Endothelial cell of umbilical vein (primary cell): ENCODE data around the gene SPPL2B. TPM values are rescaled to one million over a fixed set of nuclear protein-coding genes. Genes with fewer than 3 reads are reported as not detected.
A peak's percentile ranks its signal among the peaks of the same experiment; 100 is the strongest.

Experiments used
- Bru-seq: library from RNA; stranded (reverse); fragments of 400-500 nt; gene quantifications from one replicate; lab custom pipeline; 2021; lab: Mats Ljungman, UMichigan
- BruChase-seq, 2 experiments: library from RNA; stranded (reverse); fragments of 400-500 nt; gene quantifications; one replicate each; lab custom pipeline; 2021; lab: Mats Ljungman, UMichigan
- BruUV-seq: library from RNA; stranded (reverse); fragments of 400-500 nt; replicated peaks from 2 replicates; lab custom pipeline; 2021; lab: Mats Ljungman, UMichigan
- CTCF ChIA-PET: fragments of 300-600, 350-600 bp; sonication (Branson Sonifier 250); formaldehyde crosslinking; loops from one replicate; lab custom pipeline; 2021; ENCODE audit warnings: antibody characterized with exemption, inconsistent platforms; lab: Charles Lee
- POLR2A ChIA-PET: fragments of 300-600, 350-600 bp; sonication (Branson Sonifier 250); formaldehyde crosslinking; loops from one replicate; lab custom pipeline; 2021; ENCODE audit warnings: antibody characterized with exemption, inconsistent platforms; lab: Charles Lee
- DNase-seq: peaks from one replicate; pipeline ENCODE4 v3.0.0-alpha.2; 2011; ENCODE audit warnings: low read depth, low spot score
- FAIRE-seq: peaks from 2 replicates; lab custom pipeline; 2011; peaks lifted over from hg19 to GRCh38; lab: Jason Lieb, UNC
- H2AFZ ChIP-seq: 2 replicates; pipeline ENCODE4 v1.6.0; 2012; ENCODE audit warnings: low read depth, low read length, control low read depth, inconsistent platforms
- H3K27ac ChIP-seq: 2 replicates; pipeline ENCODE4 v1.5.1; 2011; ENCODE audit warnings: low read depth, mild to moderate bottlenecking, control low read depth, low read length, moderate library complexity; ENCODE audit not compliant: insufficient read depth
- H3K27me3 ChIP-seq, 2 experiments: 2 replicates each; pipeline versions ENCODE4 v1.6.0 to v1.6.1; 2011; ENCODE audit warnings: low read length in 2 of 2, mixed read lengths in 1 of 2; ENCODE audit not compliant: control insufficient read depth in 2 of 2, insufficient read depth in 2 of 2
- H3K36me3 ChIP-seq, 2 experiments: 2 replicates in 1 of 2; 3 replicates in 1 of 2; pipeline ENCODE4 v1.5.1; 2011; ENCODE audit warnings: low read length in 2 of 2, mild to moderate bottlenecking in 1 of 2, moderate library complexity in 1 of 2; ENCODE audit not compliant: control insufficient read depth in 2 of 2, insufficient read depth in 2 of 2; ENCODE audit errors: extremely low read depth in 1 of 2
- H3K4me1 ChIP-seq: 3 replicates; pipeline ENCODE4 v1.5.1; 2011; ENCODE audit warnings: mild to moderate bottlenecking, low read length; ENCODE audit not compliant: control insufficient read depth, insufficient read depth; ENCODE audit errors: extremely low read depth
- H3K4me2 ChIP-seq: 2 replicates; pipeline ENCODE4 v1.6.1; 2011; ENCODE audit warnings: low read length, control low read depth, mixed read lengths; ENCODE audit not compliant: insufficient read depth
- H3K4me3 ChIP-seq, 3 experiments: fragments of 200-600 bp in 1 of 3; sonication (generic), shearing (Covaris generic) in 1 of 3; replicated peaks in 1 of 3; 2 replicates each; pipeline ENCODE4 v1.5.1; 2011 to 2016; ENCODE audit warnings: control low read depth in 3 of 3, low read length in 3 of 3, mild to moderate bottlenecking in 2 of 3, inconsistent platforms in 1 of 3, low read depth in 1 of 3, moderate library complexity in 1 of 3; ENCODE audit not compliant: insufficient read depth in 1 of 3
- H3K79me2 ChIP-seq: 2 replicates; pipeline ENCODE4 v1.6.0; 2012; ENCODE audit warnings: low read length, inconsistent platforms; ENCODE audit not compliant: control insufficient read depth, insufficient read depth
- H3K9ac ChIP-seq: replicated peaks from 2 replicates; pipeline ENCODE3; 2011; ENCODE audit warnings: low read length, control low read depth; ENCODE audit not compliant: insufficient read depth; ENCODE audit errors: extremely low read depth
- H3K9me1 ChIP-seq: replicated peaks from 3 replicates; pipeline ENCODE4 v1.6.0; 2011; ENCODE audit warnings: mild to moderate bottlenecking, low read length; ENCODE audit not compliant: control insufficient read depth, insufficient read depth; ENCODE audit errors: extremely low read depth
- H3K9me3 ChIP-seq: replicated peaks from 2 replicates; pipeline ENCODE4 v1.5.1; 2012; ENCODE audit warnings: low read length, inconsistent platforms; ENCODE audit not compliant: control insufficient read depth, insufficient read depth
- H4K20me1 ChIP-seq: replicated peaks from 2 replicates; pipeline ENCODE3; 2011; ENCODE audit warnings: mild to moderate bottlenecking, low read length; ENCODE audit not compliant: control insufficient read depth, insufficient read depth; ENCODE audit errors: extremely low read depth
- GATA2 ChIP-seq: IDR thresholded peaks from 2 replicates; pipeline ENCODE4 v1.7.0; 2011; ENCODE audit warnings: low read depth, mild to moderate bottlenecking, moderate library complexity, mixed read lengths, low read length; ENCODE audit not compliant: insufficient read length, insufficient read depth
- MYC ChIP-seq: IDR thresholded peaks from one replicate; pipeline ENCODE4 v1.6.1; 2011; ENCODE audit warnings: mild to moderate bottlenecking, low read depth, low read length
- POLR2A ChIP-seq: IDR thresholded peaks from 2 replicates; pipeline ENCODE4 v1.6.1; 2012; ENCODE audit warnings: low read depth, mild to moderate bottlenecking, control low read depth, low read length
- POLR2AphosphoS5 ChIP-seq: IDR thresholded peaks from 2 replicates; pipeline ENCODE4 v1.6.1; 2012; ENCODE audit warnings: low read depth, mild to moderate bottlenecking, control low read depth, low read length, moderate library complexity; ENCODE audit not compliant: insufficient read depth
- dilution Hi-C: fragments of 300-500 bp; cut with MboI; formaldehyde crosslinking; loops from one replicate; pipeline ENCODE4 v1.15.0; 2019; ENCODE audit warnings: low sequenced_read_pairs; ENCODE audit not compliant: extremely low pct_ligation_motif_present
- intact Hi-C: fragments of 100-400 bp; cut with micrococcal nuclease; formaldehyde crosslinking; loops from one replicate; pipeline ENCODE4 v1.10.0; 2022
- long read RNA-seq: library from polyadenylated mRNA; stranded (forward); transcript quantifications from one replicate; pipeline ENCODE4 v2.0.0, GENCODE V29; 2021
- polyA minus RNA-seq, 3 experiments: library from RNA; depleted of rRNA, polyadenylated mRNA; stranded (reverse); fragments of >200 nt; gene quantifications; 1 replicate in 1 of 3; 2 replicates in 2 of 3; pipeline ENCODE4 v1.2.3, GENCODE V29; 2011
- polyA plus RNA-seq, 4 experiments: library from polyadenylated mRNA; depleted of rRNA in 3 of 4; stranded (reverse) in 3 of 4; unstranded in 1 of 4; fragments of >200 nt; gene quantifications; 2 replicates each; pipeline versions ENCODE4 v1.2.1 to v1.2.3, GENCODE V29; 2011 to 2012; ENCODE audit warnings: missing spikeins in 1 of 4
- total RNA-seq: library from RNA; stranded (reverse); gene quantifications from 2 replicates; pipeline ENCODE4 v1.2.3, GENCODE V29; 2021

SPPL2B gene, protein sequence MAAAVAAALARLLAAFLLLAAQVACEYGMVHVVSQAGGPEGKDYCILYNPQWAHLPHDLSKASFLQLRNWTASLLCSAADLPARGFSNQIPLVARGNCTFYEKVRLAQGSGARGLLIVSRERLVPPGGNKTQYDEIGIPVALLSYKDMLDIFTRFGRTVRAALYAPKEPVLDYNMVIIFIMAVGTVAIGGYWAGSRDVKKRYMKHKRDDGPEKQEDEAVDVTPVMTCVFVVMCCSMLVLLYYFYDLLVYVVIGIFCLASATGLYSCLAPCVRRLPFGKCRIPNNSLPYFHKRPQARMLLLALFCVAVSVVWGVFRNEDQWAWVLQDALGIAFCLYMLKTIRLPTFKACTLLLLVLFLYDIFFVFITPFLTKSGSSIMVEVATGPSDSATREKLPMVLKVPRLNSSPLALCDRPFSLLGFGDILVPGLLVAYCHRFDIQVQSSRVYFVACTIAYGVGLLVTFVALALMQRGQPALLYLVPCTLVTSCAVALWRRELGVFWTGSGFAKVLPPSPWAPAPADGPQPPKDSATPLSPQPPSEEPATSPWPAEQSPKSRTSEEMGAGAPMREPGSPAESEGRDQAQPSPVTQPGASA
- total RNA-seq (59.8 and 62.7 TPM in 2 replicates), polyA plus RNA-seq (60.7 and 72.8 TPM in 2 replicates), polyA minus RNA-seq (32.8 and 38.7 TPM in 2 replicates), Bru-seq, nascent RNA (percentile 47 among the genes with signal in this experiment), BruChase-seq, experiment 1, labeled RNA remaining after a 6-hour chase (percentile 63 among the genes with signal in this experiment), BruChase-seq, experiment 2, labeled RNA remaining after a 2-hour chase (percentile 59 among the genes with signal in this experiment)
- polyA plus RNA-seq (2011; cell fraction: cytosol; rRNA removed): 15.3 and 22.6 TPM in 2 replicates
- 221 and 251 TPM in 2 replicates for polyA plus RNA-seq (2011; cell fraction: nucleus; rRNA removed)
- polyA plus RNA-seq (2012): 37.3 and 49.5 TPM in 2 replicates
- 19.5 TPM for polyA minus RNA-seq (2011; cell fraction: cytosol; rRNA and poly(A)+ RNA removed)
- polyA minus RNA-seq (2011; cell fraction: nucleus; rRNA and poly(A)+ RNA removed): 22.4 and 51.8 TPM in 2 replicates
- long read RNA-seq, transcript SPPL2B-209 (15 exons, 3,456 nt): major isoform, 18 of 130 reads
- long read RNA-seq, partial matches to known transcripts: 30 of 130 reads
- long read RNA-seq, other reads (novel, unspliced or antisense): 79 of 130 reads

DNA sequence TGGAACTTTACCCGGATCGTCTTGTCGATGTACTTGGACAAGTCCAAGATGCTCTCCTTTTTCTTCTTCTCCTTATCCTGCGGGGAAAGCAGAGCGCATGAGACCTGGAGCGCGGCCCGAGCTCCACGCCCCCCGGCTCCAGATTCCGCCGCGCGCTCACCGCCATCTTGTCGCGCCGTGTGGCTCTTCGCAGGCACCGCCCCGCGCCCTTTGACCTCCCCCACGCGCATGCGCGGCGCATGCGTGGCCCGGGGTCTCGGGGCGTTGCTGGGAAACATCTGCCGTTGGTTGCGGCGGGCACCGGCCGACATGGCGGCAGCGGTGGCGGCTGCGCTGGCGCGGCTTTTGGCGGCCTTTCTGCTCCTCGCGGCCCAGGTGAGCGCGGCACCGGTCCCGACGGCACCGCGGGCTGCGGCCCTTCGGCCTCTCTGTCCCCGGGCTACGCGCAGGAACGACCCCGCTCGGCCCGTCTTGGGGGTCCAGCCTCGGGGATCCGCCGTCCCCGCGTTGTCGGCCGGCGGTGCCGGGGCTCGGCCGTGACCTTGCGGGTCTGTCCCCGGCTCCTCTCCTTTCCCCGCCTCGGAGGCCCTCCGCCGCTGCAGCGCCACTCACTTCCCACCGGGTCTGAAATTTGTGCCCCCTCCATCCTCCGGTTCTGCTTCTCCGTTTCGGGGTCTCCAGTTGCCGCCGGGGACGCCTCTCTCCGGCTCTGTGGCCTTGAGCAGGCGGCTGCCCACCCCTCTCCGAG is at the start of gene SPPL2B, which contains the start of gene LSM7:
TSS of gene SPPL2B (plus strand) at position 284 of the 748 bp plus-strand sequence. CDS start at position 310, 26 bp downstream.
TSS of gene LSM7 (minus strand) at position 186 of the 748 bp plus-strand sequence. CDS start at position 166, 20 bp downstream.
- no peak for FAIRE-seq
- H3K9me3 ChIP-seq: no peaks in the 10 kb centered on the region
- peaks cover 15% of the 10 kb centered on the region for H3K4me1 ChIP-seq
- ChIA-PET POLR2A (interaction anchor here (1.2 kb wide), 1 partner anchor 23 kb away, joined by 3 read pairs; no protein-coding TSS in a partner anchor), CTCF (interaction anchor here (0.6 to 1.3 kb wide), 5 partner anchors 13 to 622 kb away, joined by 3 to 8 read pairs (median 6); no protein-coding TSS in a partner anchor)
- BruUV-seq: no TSS peak
- no peaks in the 10 kb centered on the region for H3K27me3 ChIP-seq
- DNase-seq: peak; percentile 90
- peak within 1 kb of the TSS; percentile 90 for H3K27ac ChIP-seq
- peak within 1 kb of the TSS; percentile 76 for H3K9ac ChIP-seq
- H3K79me2 ChIP-seq: peaks cover 48% of the 10 kb centered on the region
- H3K4me3 ChIP-seq: peak within 1 kb of the TSS; percentile 68 to 94 (median 87)
- no peaks in the 10 kb centered on the region for H3K9me1 ChIP-seq
- peak within 1 kb of the TSS; percentile 80 for H3K4me2 ChIP-seq
- peaks cover 0 to 7% of the 10 kb centered on the region in 2 experiments for H3K36me3 ChIP-seq
- no peaks in the 10 kb centered on the region for H4K20me1 ChIP-seq
- TF ChIP-seq GATA2 (no peak), POLR2AphosphoS5 (peak; percentile 93), MYC (peak; percentile 54), POLR2A (peak; percentile 95)
- intact Hi-C loops (loop anchor here (5.0 kb wide), 1 partner anchor 41 kb away; no protein-coding TSS in a partner anchor), dilution Hi-C loops (no loop called here)
- peak within 1 kb of the TSS; percentile 77 for H2AFZ ChIP-seq
